Measurements from ENCODE around the gene PCK1.

PCK1 gene

GRCh38 chr20:57545927-57546662 is 14.8 kb upstream of the PCK1 start:
- no peaks in the 10 kb centered on the region for H3K27me3 ChIP-seq (ENCODE audit: insufficient read depth, insufficient read length)
- H3K36me3 ChIP-seq (ENCODE audit: insufficient read depth, insufficient read length, low read length): no peaks in the 10 kb centered on the region
- H3K9me3 ChIP-seq (ENCODE audit: insufficient read depth, low read length): no peaks in the 10 kb centered on the region
- H3K4me3 ChIP-seq (ENCODE audit: insufficient read length, low read depth): no peak overlapping the region
- H3K9ac ChIP-seq (ENCODE audit: insufficient read length, low read depth): no peak overlapping the region
- H3K4me1 ChIP-seq (ENCODE audit: insufficient read depth, insufficient read length): no peaks in the 10 kb centered on the region
- no peak for TF ChIP-seq ZNF274 (IDR thresholded peaks at IDR 0.05; ENCODE audit: low read depth, low read length)
- no peak for TF ChIP-seq SUZ12 (IDR thresholded peaks at IDR 0.05; ENCODE audit: extremely low read depth, insufficient read depth, insufficient read length)
- no peak for TF ChIP-seq YY1 (IDR thresholded peaks at IDR 0.05; ENCODE audit: insufficient read depth, insufficient read length)
- no peak for DNase-seq (ENCODE audit: low read depth, low spot score)

GRCh38 chr20:57546956-57547649 is 13.8 kb upstream of the PCK1 start:
- Histone ChIP-seq H3K36me3 (ENCODE audit: insufficient read depth, insufficient read length, low read length) (no peaks in the 10 kb centered on the region), H3K9ac (ENCODE audit: insufficient read length, low read depth) (no peak overlapping the region), H3K4me3 (ENCODE audit: insufficient read length, low read depth) (no peak overlapping the region), H3K4me1 (ENCODE audit: insufficient read depth, insufficient read length) (no peaks in the 10 kb centered on the region), H3K27me3 (ENCODE audit: insufficient read depth, insufficient read length) (no peaks in the 10 kb centered on the region), H3K9me3 (ENCODE audit: insufficient read depth, low read length) (no peaks in the 10 kb centered on the region)
- no peak for DNase-seq (ENCODE audit: low read depth, low spot score)
- TF ChIP-seq SUZ12 (IDR thresholded peaks at IDR 0.05; ENCODE audit: extremely low read depth, insufficient read depth, insufficient read length) (no peak), YY1 (IDR thresholded peaks at IDR 0.05; ENCODE audit: insufficient read depth, insufficient read length) (no peak), ZNF274 (IDR thresholded peaks at IDR 0.05; ENCODE audit: low read depth, low read length) (no peak)

GRCh38 chr20:57548177-57549058 is 12.5 kb upstream of the PCK1 start:
- no peak for DNase-seq (ENCODE audit: low read depth, low spot score)
- TF ChIP-seq ZNF274 (IDR thresholded peaks at IDR 0.05; ENCODE audit: low read depth, low read length): no peak
- TF ChIP-seq SUZ12 (IDR thresholded peaks at IDR 0.05; ENCODE audit: extremely low read depth, insufficient read depth, insufficient read length): no peak
- no peak for TF ChIP-seq YY1 (IDR thresholded peaks at IDR 0.05; ENCODE audit: insufficient read depth, insufficient read length)

GRCh38 chr20:57552471-57552870 is 8.4 kb upstream of the PCK1 start:
- DNase-seq (ENCODE audit: low read depth, low spot score): no peak
- Histone ChIP-seq H3K27me3 (ENCODE audit: insufficient read depth, insufficient read length) (no peaks in the 10 kb centered on the region), H3K9me3 (ENCODE audit: insufficient read depth, low read length) (no peaks in the 10 kb centered on the region), H3K4me3 (ENCODE audit: insufficient read length, low read depth) (no peak overlapping the region), H3K36me3 (ENCODE audit: insufficient read depth, insufficient read length, low read length) (no peaks in the 10 kb centered on the region), H3K4me1 (ENCODE audit: insufficient read depth, insufficient read length) (peaks cover 3% of the 10 kb centered on the region), H3K9ac (ENCODE audit: insufficient read length, low read depth) (no peak overlapping the region)
- no peak for TF ChIP-seq YY1 (IDR thresholded peaks at IDR 0.05; ENCODE audit: insufficient read depth, insufficient read length)
- no peak for TF ChIP-seq ZNF274 (IDR thresholded peaks at IDR 0.05; ENCODE audit: low read depth, low read length)
- TF ChIP-seq SUZ12 (IDR thresholded peaks at IDR 0.05; ENCODE audit: extremely low read depth, insufficient read depth, insufficient read length): no peak

More at GRCh38 chr20:57548177-57549058, 12.5 kb upstream of the PCK1 start:
- H3K4me3 ChIP-seq (ENCODE audit: insufficient read length, low read depth): no peak overlapping the region
- H3K4me1 ChIP-seq (ENCODE audit: insufficient read depth, insufficient read length): peaks cover under 1% of the 10 kb centered on the region
- no peaks in the 10 kb centered on the region for H3K9me3 ChIP-seq (ENCODE audit: insufficient read depth, low read length)
- H3K36me3 ChIP-seq (ENCODE audit: insufficient read depth, insufficient read length, low read length): no peaks in the 10 kb centered on the region
- H3K27me3 ChIP-seq (ENCODE audit: insufficient read depth, insufficient read length): no peaks in the 10 kb centered on the region
- H3K9ac ChIP-seq (ENCODE audit: insufficient read length, low read depth): no peak overlapping the region

- no peak for DNase-seq (ENCODE audit: low read depth, low spot score)
- H3K4me1 ChIP-seq (ENCODE audit: insufficient read depth, insufficient read length): peaks cover 7% of the 10 kb centered on the region
- no peak overlapping the region for H3K9ac ChIP-seq (ENCODE audit: insufficient read length, low read depth)
- no peaks in the 10 kb centered on the region for H3K27me3 ChIP-seq (ENCODE audit: insufficient read depth, insufficient read length)
- TF ChIP-seq ZNF274 (IDR thresholded peaks at IDR 0.05; ENCODE audit: low read depth, low read length): no peak
- TF ChIP-seq SUZ12 (IDR thresholded peaks at IDR 0.05; ENCODE audit: extremely low read depth, insufficient read depth, insufficient read length): no peak
- no peak for TF ChIP-seq YY1 (IDR thresholded peaks at IDR 0.05; ENCODE audit: insufficient read depth, insufficient read length)
- no peaks in the 10 kb centered on the region for H3K36me3 ChIP-seq (ENCODE audit: insufficient read depth, insufficient read length, low read length)
- H3K4me3 ChIP-seq (ENCODE audit: insufficient read length, low read depth): no peak overlapping the region
- no peaks in the 10 kb centered on the region for H3K9me3 ChIP-seq (ENCODE audit: insufficient read depth, low read length)
These were observed 7.4 kb upstream of the PCK1 start for GRCh38 chr20:57553376-57554018.

- Histone ChIP-seq H3K4me1 (ENCODE audit: insufficient read depth, insufficient read length) (peaks cover 10% of the 10 kb centered on the region), H3K9ac (ENCODE audit: insufficient read length, low read depth) (no peak overlapping the region), H3K36me3 (ENCODE audit: insufficient read depth, insufficient read length, low read length) (no peaks in the 10 kb centered on the region), H3K9me3 (ENCODE audit: insufficient read depth, low read length) (no peaks in the 10 kb centered on the region), H3K4me3 (ENCODE audit: insufficient read length, low read depth) (no peak overlapping the region), H3K27me3 (ENCODE audit: insufficient read depth, insufficient read length) (no peaks in the 10 kb centered on the region)
- TF ChIP-seq ZNF274 (IDR thresholded peaks at IDR 0.05; ENCODE audit: low read depth, low read length) (no peak), YY1 (IDR thresholded peaks at IDR 0.05; ENCODE audit: insufficient read depth, insufficient read length) (no peak), SUZ12 (IDR thresholded peaks at IDR 0.05; ENCODE audit: extremely low read depth, insufficient read depth, insufficient read length) (no peak)
- DNase-seq (ENCODE audit: low read depth, low spot score): no peak
These were observed 5.3 kb upstream of the PCK1 start for GRCh38 chr20:57555457-57556184.
